Measurements from ENCODE around the gene NPLOC4. TPM values are rescaled to one million over a fixed set of nuclear protein-coding genes. Genes with fewer than 3 reads are reported as not detected.

Gene NPLOC4
- total RNA-seq, 1 experiment from 2014 or later: 146 TPM

DNA sequence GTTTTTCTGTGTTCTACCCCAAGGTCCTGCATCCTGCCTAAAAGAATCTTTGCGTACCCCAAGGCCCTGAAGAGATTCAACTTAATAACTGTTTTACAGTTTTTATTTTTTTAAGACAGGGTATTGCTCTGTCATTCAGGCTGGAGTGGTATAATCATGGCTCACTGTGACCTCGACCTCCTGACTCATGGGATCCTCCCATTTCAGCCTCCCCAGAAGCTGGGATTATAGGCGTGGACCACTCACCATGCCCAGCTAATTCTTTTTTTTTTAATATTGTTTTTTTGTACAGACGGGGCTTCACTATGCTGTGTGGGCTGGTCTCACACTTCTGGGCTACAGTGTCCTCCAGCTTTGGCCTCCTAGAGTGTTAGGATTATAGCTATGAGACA, 75.4 kb downstream of the NPLOC4 start:
- CTCF ChIA-PET: no interaction called here
- Mint-ChIP-seq H3K27ac (ENCODE audit: unreplicated experiment) (no peak overlapping the region), H3K4me3 (ENCODE audit: low read depth, unreplicated experiment) (no peak overlapping the region), H3K4me1 (ENCODE audit: low read depth, unreplicated experiment) (peaks cover 19% of the 10 kb centered on the region), H3K9me3 (ENCODE audit: low read depth, unreplicated experiment) (no peaks in the 10 kb centered on the region), H3K36me3 (ENCODE audit: insufficient read depth, unreplicated experiment) (peaks cover 90% of the 10 kb centered on the region), H3K27me3 (ENCODE audit: unreplicated experiment) (no peaks in the 10 kb centered on the region)
- no peak for DNase-seq
- TF ChIP-seq CTCF (IDR thresholded peaks at IDR 0.05; ENCODE audit: unreplicated experiment): no peak
- no TSS peak for BruUV-seq (replicated peaks)
- intact Hi-C loops (cut with micrococcal nuclease; ENCODE audit: unreplicated experiment): no loop called here

DNA sequence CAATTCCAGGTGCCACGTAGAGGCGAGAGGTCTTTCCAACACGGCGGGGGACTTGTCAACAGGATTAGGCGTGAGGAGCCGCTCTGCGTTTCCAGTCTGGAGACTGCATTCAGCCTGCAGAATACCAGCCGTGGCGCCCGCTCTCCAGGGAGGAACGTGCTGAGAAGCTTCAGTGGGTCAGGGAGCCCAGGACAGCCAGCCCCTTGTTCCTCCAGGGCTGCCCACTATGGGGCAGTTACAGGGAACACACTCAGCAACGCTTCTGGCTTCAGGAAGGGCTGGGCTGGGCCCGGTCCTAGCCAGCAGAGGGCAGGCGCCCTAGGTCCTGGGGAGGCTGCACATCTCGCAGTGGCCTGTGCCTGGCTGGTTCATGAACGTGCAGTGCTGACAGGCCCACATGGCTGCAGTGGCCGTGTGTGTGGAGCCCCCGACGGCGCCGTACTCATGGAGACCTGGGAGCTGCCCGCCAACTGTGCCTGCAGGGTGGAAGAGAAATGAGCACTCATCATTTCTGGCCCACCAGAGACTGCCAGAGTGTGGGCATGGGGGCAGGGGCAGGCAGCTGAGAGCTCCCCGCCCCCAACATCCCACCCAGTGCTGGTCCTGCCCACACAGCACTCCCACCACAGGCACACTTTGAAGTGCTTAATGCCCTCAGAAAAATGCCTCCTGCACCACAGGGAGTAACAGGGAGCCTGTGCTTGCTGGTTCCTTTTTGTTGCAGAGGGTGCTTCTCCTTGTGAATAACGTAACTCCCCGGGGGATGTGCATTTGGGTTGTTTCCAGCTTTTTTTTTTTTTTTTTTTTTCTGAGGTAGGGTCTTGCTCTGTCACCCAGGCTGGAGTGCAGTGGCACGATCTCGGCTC, 77.7 kb downstream of the NPLOC4 start:
- DNase-seq: no peak

DNA sequence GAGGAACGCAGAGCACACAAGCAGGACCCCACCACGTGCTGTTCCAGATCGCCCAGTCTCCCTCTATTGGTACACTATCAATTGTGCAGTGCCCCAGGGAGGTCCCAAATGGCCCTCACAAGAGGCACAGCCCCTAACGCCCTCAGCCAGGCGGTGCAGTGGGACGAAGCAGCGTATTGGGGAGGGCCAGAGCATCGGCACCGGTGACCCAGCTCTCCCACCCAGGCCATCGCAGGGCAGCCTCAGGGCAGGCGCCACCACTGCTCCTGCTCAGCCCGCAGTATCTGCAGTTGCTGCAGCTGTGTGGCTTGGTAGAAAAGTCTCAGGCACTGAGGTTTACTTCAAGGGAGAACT, 78.8 kb downstream of the NPLOC4 start:
- BruUV-seq (replicated peaks): no TSS peak
- Mint-ChIP-seq H3K27ac (ENCODE audit: unreplicated experiment) (peak overlapping the region; percentile 17), H3K4me3 (ENCODE audit: low read depth, unreplicated experiment) (no peak overlapping the region), H3K36me3 (ENCODE audit: insufficient read depth, unreplicated experiment) (peaks cover 89% of the 10 kb centered on the region), H3K4me1 (ENCODE audit: low read depth, unreplicated experiment) (peaks cover 24% of the 10 kb centered on the region), H3K27me3 (ENCODE audit: unreplicated experiment) (no peaks in the 10 kb centered on the region), H3K9me3 (ENCODE audit: low read depth, unreplicated experiment) (no peaks in the 10 kb centered on the region)
- TF ChIP-seq CTCF (IDR thresholded peaks at IDR 0.05; ENCODE audit: unreplicated experiment): no peak
- intact Hi-C loops (cut with micrococcal nuclease; ENCODE audit: unreplicated experiment): no loop called here
- CTCF ChIA-PET: interaction anchor here (0.6 kb wide), 1 partner anchor 85 kb away, joined by 3 read pairs; no protein-coding TSS in a partner anchor
- DNase-seq: no peak

More for the DNA sequence above, 77.7 kb downstream of the NPLOC4 start:
- no peak overlapping the region for H3K27ac Mint-ChIP-seq (ENCODE audit: unreplicated experiment)
- H3K27me3 Mint-ChIP-seq (ENCODE audit: unreplicated experiment): no peaks in the 10 kb centered on the region
- no peak overlapping the region for H3K4me3 Mint-ChIP-seq (ENCODE audit: low read depth, unreplicated experiment)
- H3K36me3 Mint-ChIP-seq (ENCODE audit: insufficient read depth, unreplicated experiment): peaks cover 89% of the 10 kb centered on the region
- no peaks in the 10 kb centered on the region for H3K9me3 Mint-ChIP-seq (ENCODE audit: low read depth, unreplicated experiment)
- CTCF ChIA-PET: interaction anchor here (0.5 to 0.7 kb wide), 2 partner anchors 29 to 262 kb away, joined by 5 to 6 read pairs; no protein-coding TSS in a partner anchor
- intact Hi-C loops (cut with micrococcal nuclease; ENCODE audit: unreplicated experiment): no loop called here
- no peak for TF ChIP-seq CTCF (IDR thresholded peaks at IDR 0.05; ENCODE audit: unreplicated experiment)
- no TSS peak for BruUV-seq (replicated peaks)
- H3K4me1 Mint-ChIP-seq (ENCODE audit: low read depth, unreplicated experiment): peaks cover 15% of the 10 kb centered on the region

DNA sequence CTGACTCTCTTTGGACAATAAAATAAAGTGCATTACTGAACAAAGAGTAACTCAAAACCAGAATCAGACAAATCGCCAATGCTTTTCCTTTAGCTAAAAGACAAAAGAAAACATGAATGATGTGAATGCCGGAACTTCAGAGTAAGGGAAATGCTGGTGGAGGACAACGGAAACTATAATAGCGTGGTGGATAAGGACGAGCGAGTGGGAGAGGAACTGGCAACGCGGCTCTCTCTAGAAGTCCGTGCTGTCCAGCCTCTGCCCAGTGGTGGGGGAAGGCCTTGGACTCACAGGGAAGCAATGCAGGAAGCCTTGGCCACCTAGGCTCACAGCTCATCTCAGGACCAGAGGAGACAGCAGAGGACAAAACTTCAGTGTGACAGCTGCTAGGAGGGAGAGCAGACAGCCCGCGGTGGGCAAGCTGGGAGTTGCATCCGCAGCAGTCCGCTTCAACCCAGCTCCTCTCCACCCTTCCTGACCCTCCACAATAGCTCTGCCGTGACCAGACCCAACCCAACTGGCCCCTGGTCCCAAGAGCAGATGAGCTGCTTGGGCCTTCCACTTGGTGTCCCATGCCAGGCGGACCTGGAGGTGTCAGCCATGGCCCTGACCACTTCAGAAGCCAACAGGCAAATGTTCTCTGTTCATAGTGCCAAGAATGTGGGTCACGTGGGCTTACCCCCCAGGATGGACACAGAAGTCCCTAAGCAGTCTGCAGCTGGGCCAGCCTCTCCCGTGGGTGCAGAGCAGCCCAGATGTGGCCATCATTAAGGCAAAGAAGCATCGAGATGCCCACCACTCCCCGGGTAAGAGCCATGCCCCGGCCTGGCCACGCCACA, 79.4 kb downstream of the NPLOC4 start:
- intact Hi-C loops (cut with micrococcal nuclease; ENCODE audit: unreplicated experiment): no loop called here
- Mint-ChIP-seq H3K9me3 (ENCODE audit: low read depth, unreplicated experiment) (no peaks in the 10 kb centered on the region), H3K4me3 (ENCODE audit: low read depth, unreplicated experiment) (no peak overlapping the region), H3K27ac (ENCODE audit: unreplicated experiment) (peak overlapping the region; percentile 17), H3K4me1 (ENCODE audit: low read depth, unreplicated experiment) (peaks cover 24% of the 10 kb centered on the region), H3K36me3 (ENCODE audit: insufficient read depth, unreplicated experiment) (peaks cover 89% of the 10 kb centered on the region), H3K27me3 (ENCODE audit: unreplicated experiment) (no peaks in the 10 kb centered on the region)
- CTCF ChIA-PET: no interaction called here
- BruUV-seq (replicated peaks): no TSS peak
- DNase-seq: no peak
- TF ChIP-seq CTCF (IDR thresholded peaks at IDR 0.05; ENCODE audit: unreplicated experiment): no peak
